NCI-H446 (cell line): ENCODE data around the gene LAPTM5.

Experiments used
- DNase-seq, 2 experiments: peaks; one replicate each; lab custom pipeline; 2025; lab: John Stamatoyannopoulos, UW

The LAPTM5 gene

DNA sequence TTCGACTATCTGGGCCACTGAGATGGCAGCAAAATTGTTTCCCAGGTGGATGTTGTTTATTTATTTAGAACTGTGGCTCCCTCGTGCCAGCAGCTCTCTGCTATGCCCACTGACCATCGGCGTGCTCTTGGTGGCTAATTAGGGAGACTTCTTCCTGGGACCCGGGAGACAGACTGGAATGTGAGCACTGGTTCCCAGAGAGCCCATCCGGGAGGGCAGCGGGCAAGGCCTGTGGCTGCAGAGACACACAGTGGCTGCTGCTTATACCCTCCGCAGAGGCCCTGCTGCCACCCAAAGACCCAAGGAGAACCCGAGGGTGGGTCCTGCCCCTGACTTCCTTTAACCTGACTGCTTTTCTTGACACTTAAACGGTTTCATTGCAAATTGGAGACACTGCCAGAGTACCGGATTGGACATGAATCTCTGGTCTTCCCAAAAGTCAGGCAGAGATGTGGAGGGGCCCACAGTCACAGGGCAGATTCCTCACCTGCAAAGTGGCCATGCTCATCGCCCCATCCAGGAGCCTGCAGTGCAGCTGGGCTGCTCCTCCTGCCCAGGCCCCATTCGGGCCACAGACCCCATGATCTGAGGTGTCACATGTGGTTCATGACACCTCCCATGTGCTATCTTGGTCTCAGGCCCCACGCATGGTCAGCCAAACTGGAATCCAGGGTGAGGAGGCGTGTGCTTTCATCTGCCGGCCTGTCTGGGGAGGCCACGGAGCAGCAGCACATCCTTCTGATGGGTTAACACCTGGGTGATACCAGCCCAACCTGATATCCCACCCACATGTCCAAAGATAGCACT lies 28.5 kb downstream of the LAPTM5 start:
- no peak for DNase-seq

- no peak for DNase-seq
These were observed 29.2 kb downstream of the LAPTM5 start for GRCh38 chr1:30728340-30728739.

GRCh38 chr1:30727824-30728223 lies 29.8 kb downstream of the LAPTM5 start:
- no peak for DNase-seq

- no peak for DNase-seq
These were observed 30.5 kb downstream of the LAPTM5 start for GRCh38 chr1:30726773-30727684.

- DNase-seq, result no peak
These were observed 31.3 kb downstream of the LAPTM5 start for GRCh38 chr1:30726236-30726635.

DNA sequence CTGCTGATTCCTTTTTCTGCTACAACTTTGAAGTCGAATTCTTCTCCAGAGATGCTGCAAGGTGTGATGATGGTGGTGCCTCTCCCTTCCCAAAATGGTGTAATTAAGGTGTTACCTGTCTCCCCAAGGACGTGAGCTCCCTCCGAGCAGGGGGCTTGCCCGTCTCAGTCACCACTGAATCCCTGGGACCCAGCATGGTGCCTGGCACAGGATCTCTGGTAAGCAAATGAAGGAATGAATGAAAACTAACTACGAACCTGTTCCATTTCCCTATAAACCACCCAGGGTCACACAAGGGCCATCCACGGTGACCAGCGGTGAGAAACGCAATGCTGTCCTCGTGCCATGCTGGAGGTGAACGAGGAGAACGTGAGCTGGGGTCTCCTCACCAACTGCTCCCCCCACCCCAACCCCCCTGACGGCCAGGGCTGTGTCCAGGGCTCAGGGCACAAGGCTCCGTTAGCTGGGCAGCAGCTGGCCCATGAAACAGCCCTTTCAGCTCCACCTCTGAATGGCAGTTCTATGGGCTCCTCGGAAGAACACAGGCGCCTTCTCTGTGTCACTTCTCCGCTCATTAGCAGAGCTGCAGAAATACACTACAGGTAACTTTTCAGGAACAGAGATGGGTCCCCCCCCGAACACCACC lies 32.0 kb downstream of the LAPTM5 start:
- no peak for DNase-seq

DNA sequence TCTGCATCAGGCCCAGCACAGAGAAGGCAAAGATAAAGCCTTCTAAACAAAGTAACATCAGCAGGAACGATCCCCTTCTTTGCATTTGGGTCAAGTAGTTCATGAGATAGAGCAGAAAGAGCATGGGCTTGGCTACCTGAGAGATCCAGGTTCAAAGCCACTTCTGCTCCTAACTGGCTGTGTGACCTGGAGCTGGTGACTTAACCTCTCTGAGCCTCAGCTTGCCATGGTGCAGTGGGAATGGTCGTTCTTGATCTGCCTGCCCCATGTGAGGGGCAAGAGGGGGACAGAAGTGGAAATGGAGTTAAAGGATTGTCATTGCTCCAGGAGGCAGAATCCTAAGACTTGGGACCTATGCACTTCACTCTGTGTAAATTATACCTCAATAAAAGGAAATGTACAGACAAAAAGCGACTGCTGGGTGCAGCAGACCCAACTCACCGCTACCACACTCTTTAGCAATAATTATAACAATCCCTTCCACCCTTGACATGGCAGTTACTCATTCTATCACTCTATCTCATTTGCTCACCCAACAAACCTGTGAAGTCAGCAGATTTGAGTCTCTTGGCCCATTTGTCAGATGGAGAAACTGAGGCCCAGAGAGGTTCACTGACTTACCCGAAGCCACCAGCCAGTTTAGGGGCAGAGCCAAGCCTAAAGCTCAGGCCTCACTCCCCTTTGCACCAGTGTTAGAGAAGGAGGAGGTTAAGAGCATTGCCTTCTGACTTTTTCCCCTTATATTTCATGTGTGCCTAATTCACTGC lies 32.7 kb downstream of the LAPTM5 start:
- DNase-seq, result no peak

DNA sequence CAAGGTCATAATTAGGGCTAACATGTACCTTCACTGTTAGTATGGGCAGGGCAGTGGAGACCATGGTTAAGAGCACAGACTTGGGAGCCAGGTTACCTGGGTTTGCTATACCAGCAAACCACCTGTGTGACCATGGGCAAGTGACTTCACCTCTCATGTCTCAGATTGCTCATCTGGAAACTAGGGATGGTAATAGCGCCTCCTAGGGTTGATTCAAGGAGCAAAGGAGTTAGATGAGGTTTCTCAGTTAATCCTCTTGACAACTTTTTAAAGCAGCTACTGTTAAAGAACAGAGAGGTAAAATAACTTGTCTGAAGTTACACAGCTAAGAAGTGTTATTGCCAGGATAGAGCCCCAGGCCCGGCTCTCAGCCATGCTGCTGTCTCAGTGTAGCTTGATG lies 33.4 kb downstream of the LAPTM5 start:
- no peak for DNase-seq

- no peak for DNase-seq
These were observed 34.2 kb downstream of the LAPTM5 start, which contains the start of gene MATN1 for GRCh38 chr1:30723331-30723755. MATN1 (minus strand) TSS chr1:30723585; CDS start chr1:30723551, 34 bp downstream.

DNA sequence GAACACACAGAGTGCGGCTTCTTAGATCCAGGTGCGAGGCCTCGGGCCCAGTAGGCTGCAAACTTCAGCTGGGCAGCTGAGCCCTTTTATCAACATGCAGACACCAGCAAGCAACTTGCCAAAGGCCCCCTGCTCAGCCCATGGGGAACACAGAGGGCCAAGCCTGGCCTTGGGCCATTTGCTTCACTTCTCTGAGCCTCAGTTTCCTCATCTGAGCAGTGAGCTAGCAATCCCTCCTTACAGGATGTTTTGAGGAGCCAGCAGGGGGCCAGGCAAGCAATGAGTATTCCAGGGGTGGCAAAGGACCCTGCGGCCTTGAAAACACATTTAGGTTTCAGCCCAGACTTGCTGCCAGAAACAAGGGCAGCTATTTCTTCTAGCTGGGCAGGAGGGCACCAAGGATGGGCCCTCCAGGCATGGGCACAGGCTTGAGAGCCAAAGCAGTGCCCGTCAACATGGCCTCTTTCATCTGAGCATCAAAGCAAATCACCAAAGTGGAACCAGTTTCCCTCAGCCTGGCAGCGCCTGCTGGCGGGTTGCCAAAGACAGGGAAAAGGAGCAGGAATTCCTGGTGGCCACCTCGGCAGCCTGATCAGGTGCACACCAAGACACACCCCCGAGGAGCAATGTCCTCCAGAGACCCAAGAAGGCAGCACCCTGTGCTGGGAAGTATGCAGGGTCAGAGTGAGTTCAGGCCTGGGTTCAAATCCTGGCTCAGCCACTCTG lies 35.6 kb downstream of the LAPTM5 start:
- DNase-seq, result peak in 1 of 2 experiments; percentile 40

GRCh38 chr1:30721341-30721793 lies 36.2 kb downstream of the LAPTM5 start:
- no peak for DNase-seq

DNA sequence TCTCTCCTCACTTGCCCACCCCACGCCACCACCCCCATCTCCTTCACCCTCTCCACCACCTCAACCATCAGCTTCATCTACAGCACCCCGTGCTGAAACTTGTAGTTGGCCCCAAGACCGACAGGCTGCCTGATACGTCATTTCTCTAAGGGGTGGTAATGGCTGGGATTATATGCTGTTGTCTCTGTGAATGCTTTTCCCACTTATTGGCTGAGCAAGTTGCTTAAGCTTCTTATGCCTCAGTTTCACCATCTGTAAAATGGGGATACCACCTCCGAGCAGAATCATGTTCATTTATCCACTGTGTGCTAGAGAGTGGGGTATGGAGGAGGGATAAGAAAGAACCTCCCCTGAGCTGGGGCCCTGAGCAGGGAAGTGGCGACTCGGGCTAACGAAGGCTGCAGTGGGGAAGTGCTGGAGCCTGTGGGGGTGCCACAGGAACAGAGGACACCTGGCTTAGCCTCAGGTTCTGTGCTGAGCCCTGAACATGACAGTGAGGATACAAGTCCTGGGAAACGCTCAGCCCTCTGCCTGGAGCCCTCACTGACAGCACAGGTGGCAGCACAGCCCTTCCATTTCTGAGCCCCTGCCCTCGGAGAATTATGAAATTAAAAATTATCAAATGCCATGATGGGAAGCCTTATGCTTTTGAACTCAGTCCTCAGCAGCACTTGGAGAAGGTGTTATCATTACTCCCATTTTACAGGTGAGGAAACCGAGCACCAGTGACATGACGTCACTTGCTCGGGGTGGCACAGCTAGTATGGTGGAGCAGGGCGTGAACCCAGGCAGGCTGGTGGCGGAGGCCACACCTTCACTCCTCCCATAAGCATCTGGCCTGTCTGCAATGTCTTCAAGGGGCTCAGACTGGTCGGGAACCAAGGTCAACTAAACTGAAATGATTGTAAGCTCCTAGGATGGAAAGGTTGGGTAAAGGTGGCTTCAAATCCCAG lies 37.0 kb downstream of the LAPTM5 start:
- DNase-seq, result no peak

- DNase-seq, result no peak
These were observed 37.9 kb downstream of the LAPTM5 start for GRCh38 chr1:30719406-30720270.

DNA sequence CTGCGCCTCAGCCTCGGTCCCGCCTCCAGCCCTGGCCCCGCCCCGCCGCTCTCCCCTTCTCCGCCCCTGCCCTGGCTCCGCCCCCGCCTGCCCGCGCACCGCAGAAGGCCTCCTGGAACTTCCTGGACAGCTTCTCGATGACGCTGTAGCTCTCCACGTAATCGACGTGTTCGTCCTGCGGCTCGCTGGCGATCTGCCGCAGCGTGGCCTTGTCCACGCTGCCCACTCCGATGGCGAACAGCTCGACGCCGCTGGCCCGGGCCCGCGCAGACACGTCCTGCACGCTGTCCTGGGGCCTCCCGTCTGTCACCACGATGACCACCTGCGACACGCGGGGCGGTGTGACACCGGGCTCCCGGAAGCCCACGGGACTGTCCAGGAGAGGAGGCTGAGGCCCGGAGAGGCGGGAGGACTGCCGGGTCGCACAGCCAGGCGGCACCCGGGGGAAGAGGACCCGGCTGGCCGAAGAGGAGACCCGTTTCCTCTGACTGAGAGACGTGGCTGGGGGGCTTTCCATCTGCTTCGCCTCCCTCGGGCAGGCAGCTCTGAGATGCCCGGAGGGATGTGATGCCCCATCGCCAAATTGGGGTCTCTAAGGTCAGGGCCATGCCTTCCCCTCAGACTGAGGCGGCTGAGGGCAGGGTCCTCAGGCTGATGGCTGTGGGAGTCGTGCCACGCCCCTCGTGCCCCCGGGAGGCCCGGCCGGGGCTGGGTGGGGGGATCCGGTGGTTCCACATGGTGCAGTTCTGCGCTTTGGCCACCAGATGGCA lies 38.8 kb downstream of the LAPTM5 start:
- peak; percentile 86 to 96 for DNase-seq

DNA sequence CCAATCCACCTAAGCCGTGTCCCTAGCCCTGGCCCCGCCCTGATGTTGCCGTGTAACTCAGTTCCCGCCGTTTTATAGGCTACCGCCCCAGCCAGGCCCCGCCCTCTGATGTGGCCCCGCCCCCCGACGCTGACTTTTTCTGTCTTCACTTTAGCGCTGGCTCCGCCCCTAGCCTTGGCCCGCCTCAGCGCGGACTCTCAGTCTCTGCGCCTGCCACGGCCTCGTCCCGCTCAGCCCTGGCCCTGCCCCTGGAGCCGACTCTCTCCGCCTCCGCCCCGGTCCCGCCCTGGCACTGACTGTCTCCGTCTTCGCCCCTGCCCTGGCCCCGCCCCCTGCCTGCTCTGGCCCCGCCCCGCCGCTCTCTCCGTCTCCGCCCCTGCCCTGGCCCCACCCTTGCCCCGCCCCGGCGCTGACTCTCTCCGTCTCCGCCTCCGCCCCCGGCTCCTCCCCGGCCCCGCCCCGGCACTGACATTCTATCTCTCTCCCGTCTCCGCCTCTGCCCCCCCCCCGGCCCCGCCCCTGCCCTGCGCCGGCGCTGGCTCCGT lies 39.4 kb downstream of the LAPTM5 start:
- peak; percentile 97 to 99 for DNase-seq

DNA sequence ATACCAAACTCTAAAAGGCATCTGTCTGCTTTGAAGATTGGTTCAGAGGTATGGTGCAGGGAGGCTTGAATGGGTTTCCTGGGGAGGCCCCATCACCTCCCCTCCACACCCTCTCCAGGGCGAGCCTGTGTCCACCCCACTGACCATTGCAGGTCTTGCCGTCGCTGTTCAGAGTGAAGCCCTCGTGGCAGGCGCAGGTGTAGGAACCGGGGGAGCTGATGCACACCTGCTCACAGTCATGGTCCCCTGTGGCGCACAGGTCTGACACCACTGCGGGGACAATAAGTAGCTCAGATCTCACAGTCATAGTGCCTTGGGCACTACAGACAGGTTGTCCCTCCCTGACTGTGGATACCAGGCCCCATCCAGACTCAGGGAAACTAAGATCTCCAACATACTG lies 40.9 kb downstream of the LAPTM5 start:
- no peak for DNase-seq

- DNase-seq, result no peak
These were observed 41.7 kb downstream of the LAPTM5 start for GRCh38 chr1:30715886-30716285.

DNA sequence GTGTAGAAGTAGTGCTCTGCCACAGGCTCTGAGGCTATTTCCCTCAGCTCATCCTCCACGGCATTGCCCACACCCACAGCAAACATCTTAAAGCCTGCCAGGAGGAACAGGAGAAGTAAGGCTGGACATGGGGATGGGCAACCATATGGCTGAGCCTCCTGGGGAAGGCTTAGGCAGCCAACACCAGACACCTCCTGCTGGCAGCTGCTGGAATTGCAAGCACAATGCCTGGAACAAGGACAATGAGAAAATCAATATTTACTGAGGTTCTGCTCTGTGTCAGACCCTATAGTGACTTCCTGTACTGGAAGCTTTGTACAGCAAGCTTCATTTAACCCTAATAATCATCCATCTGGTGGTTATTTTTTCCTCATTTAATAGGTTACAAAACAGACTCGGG lies 42.4 kb downstream of the LAPTM5 start:
- DNase-seq, result peak; percentile 73 to 92
